ENCODE measurements around the gene RGL1. TPM values are rescaled to one million over a fixed set of nuclear protein-coding genes. Genes with fewer than 3 reads are reported as not detected.

RGL1 gene
- total and polyA plus RNA-seq, 2 experiments from 2014 or later = 17.9 to 30.7 TPM

DNA sequence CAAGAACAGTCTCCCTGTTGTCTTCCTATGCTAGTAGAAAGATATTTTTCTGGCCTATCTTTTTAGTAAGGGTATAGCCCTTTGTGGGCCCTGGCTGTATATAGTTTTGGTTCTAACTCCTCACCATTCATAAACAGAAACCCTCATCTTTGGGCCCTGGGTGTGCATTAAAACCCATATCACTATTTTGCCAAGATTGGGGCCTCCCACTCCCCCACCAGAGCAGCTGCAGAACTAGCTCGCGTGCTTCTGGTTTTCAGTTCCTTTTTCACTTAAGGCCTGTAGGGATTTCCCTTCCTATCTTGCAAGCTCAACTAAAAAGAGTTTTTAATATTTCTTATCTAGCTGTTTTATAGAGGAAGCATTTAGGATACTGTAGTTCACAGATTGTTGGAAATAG, 106.4 kb downstream of the RGL1 start:
- 61% methylated on average over 2 of the region's 2 CpGs for WGBS (ENCODE audit: low lambda C conversion rate, missing lambda C conversion rate)
- Histone ChIP-seq H3K27ac (no peak overlapping the region), H3K36me3 (replicated peaks; ENCODE audit: insufficient read depth, low read depth) (no peaks in the 10 kb centered on the region), H3K4me3 (no peak overlapping the region), H3K27me3 (no peaks in the 10 kb centered on the region), H3K4me1 (ENCODE audit: insufficient read depth) (no peaks in the 10 kb centered on the region), H4K20me1 (ENCODE audit: insufficient read depth, poor library complexity, severe bottlenecking) (no peaks in the 10 kb centered on the region), H2AFZ (no peak overlapping the region), H3K79me2 (no peaks in the 10 kb centered on the region), H3K9me2 (replicated peaks; ENCODE audit: insufficient read depth) (no peaks in the 10 kb centered on the region), H3K9me3 (ENCODE audit: low read depth) (no peaks in the 10 kb centered on the region), H3K4me2 (no peak overlapping the region)
- TF ChIP-seq EZH2phosphoT487 (IDR thresholded peaks at IDR 0.05; ENCODE audit: low read depth, severe bottlenecking, unreplicated experiment) = no peak
- TF ChIP-seq EZH2 (IDR thresholded peaks at IDR 0.05; ENCODE audit: borderline replicate concordance) = no peak
- no peak for DNase-seq (ENCODE audit: low spot score)

DNA sequence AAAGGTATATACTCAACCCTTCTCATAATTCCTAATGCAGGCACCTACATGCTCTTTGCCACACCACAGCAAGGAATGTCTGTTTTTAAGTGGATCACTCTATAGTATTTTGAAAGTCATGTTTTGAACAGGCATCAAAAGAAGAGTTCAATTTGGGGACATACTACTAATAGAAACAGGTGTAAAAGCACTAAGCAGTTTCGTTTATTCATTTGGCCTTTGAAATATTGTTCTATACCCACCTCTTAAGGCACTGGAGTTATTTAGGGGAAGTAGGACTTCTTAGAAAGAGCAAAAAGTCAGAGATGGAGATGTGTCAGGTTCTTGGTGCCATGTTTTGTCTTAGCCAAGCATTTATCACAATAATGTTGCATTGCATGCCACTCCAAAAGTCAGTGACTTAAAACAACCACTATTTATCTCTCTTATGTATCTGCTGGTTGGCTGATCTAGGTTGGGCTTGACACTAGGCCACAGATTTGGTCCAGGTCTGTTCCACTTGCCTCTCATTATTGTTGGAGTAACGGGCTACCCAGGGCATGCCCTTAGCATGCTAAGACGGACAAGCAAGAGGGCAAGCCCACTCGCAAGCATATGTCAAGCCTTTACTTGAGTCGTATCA, 107.5 kb downstream of the RGL1 start:
- Histone ChIP-seq H3K9me3 (ENCODE audit: low read depth) (no peaks in the 10 kb centered on the region), H3K36me3 (replicated peaks; ENCODE audit: insufficient read depth, low read depth) (peaks cover 1% of the 10 kb centered on the region), H3K4me3 (no peak overlapping the region), H3K79me2 (no peaks in the 10 kb centered on the region), H3K27me3 (no peaks in the 10 kb centered on the region), H3K9me2 (replicated peaks; ENCODE audit: insufficient read depth) (no peaks in the 10 kb centered on the region), H2AFZ (no peak overlapping the region), H4K20me1 (ENCODE audit: insufficient read depth, poor library complexity, severe bottlenecking) (no peaks in the 10 kb centered on the region), H3K4me1 (ENCODE audit: insufficient read depth) (no peaks in the 10 kb centered on the region), H3K4me2 (no peak overlapping the region), H3K27ac (no peak overlapping the region)
- TF ChIP-seq CTCF (IDR thresholded peaks at IDR 0.05; ENCODE audit: poor library complexity) (no peak), EZH2phosphoT487 (IDR thresholded peaks at IDR 0.05; ENCODE audit: low read depth, severe bottlenecking, unreplicated experiment) (no peak), EZH2 (IDR thresholded peaks at IDR 0.05; ENCODE audit: borderline replicate concordance) (no peak)
- 96% methylated on average over 5 of the region's 5 CpGs for WGBS (ENCODE audit: low lambda C conversion rate, missing lambda C conversion rate)
- no peak for DNase-seq (ENCODE audit: low spot score)

DNA sequence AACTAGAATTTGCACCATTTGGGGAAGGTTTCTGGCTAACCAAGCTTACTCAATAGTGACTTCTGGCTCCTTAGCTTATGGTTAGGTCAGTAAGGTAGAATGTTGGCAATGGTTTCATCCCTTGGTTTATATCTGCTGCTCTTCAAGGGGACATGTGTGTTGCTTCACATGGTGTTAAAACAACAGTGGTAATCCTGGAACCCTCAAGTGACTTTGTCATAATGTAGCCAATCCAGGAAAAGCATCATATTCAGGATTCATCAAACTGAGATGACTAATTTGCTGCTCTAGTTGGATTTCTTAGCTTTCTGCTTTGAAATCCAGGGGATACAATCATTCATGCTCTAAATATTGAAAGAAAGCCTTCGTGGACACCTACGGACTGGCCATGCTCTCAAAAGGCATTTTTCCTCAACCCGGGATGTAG, 108.7 kb downstream of the RGL1 start:
- H3K79me2 ChIP-seq = no peaks in the 10 kb centered on the region

More for the DNA sequence above, 108.7 kb downstream of the RGL1 start:
- WGBS (ENCODE audit: low lambda C conversion rate, missing lambda C conversion rate) = 92% methylated on average over 3 of the region's 3 CpGs
- H4K20me1 ChIP-seq (ENCODE audit: insufficient read depth, poor library complexity, severe bottlenecking) = no peaks in the 10 kb centered on the region
- DNase-seq (ENCODE audit: low spot score) = no peak
- no peak overlapping the region for H3K27ac ChIP-seq
- no peaks in the 10 kb centered on the region for H3K9me3 ChIP-seq (ENCODE audit: low read depth)
- no peaks in the 10 kb centered on the region for H3K4me1 ChIP-seq (ENCODE audit: insufficient read depth)
- H3K9me2 ChIP-seq (replicated peaks; ENCODE audit: insufficient read depth) = no peaks in the 10 kb centered on the region
- H3K36me3 ChIP-seq (replicated peaks; ENCODE audit: insufficient read depth, low read depth) = peaks cover 5% of the 10 kb centered on the region
- H2AFZ ChIP-seq = no peak overlapping the region
- H3K4me3 ChIP-seq = no peak overlapping the region
- H3K4me2 ChIP-seq = no peak overlapping the region
- no peaks in the 10 kb centered on the region for H3K27me3 ChIP-seq
- TF ChIP-seq EZH2phosphoT487 (IDR thresholded peaks at IDR 0.05; ENCODE audit: low read depth, severe bottlenecking, unreplicated experiment) (no peak), EZH2 (IDR thresholded peaks at IDR 0.05; ENCODE audit: borderline replicate concordance) (no peak), CTCF (IDR thresholded peaks at IDR 0.05; ENCODE audit: poor library complexity) (no peak)
